ENCODE results near the gene GFRA1. TPM values are rescaled to one million over a fixed set of nuclear protein-coding genes. Genes with fewer than 3 reads are reported as not detected.
"Not testable (repeated sequence)": the region's sequence is repeated elsewhere in the genome, so short reads cannot be mapped to it uniquely, and the experiment has no call there.

Gene GFRA1
- total and polyA plus RNA-seq, 4 donors: 30.5 to 109 (median 55.1) TPM

GRCh38 chr10:116170815-116171250, 102.2 kb downstream of the GFRA1 start:
- WGBS (ENCODE audit: insufficient coverage): 28% methylated on average over 2 of the region's 2 CpGs
- DNase-seq (ENCODE audit: low read depth in 4 of 6, low spot score in 6 of 6): peak in 1 of 6 donors; percentile 68
- no peaks in the 10 kb centered on the region for H3K36me3 ChIP-seq (ENCODE audit: control insufficient read depth, insufficient read depth, low read length)
- H3K4me3 ChIP-seq (ENCODE audit: low read depth, low read length): no peak overlapping the region
- no peaks in the 10 kb centered on the region for H3K27me3 ChIP-seq (ENCODE audit: control insufficient read depth, insufficient read depth, low read length)
- H3K9me3 ChIP-seq (ENCODE audit: control insufficient read depth, insufficient read depth, low read length): peaks cover 4% of the 10 kb centered on the region
- no peaks in the 10 kb centered on the region for H3K4me1 ChIP-seq (ENCODE audit: control insufficient read depth, insufficient read depth, low read length)
- H3K27ac ChIP-seq (ENCODE audit: low read depth, low read length): no peak overlapping the region

- H3K36me3 ChIP-seq (ENCODE audit: control insufficient read depth, insufficient read depth, low read length): no peaks in the 10 kb centered on the region
- H3K27ac ChIP-seq (ENCODE audit: low read depth, low read length): no peak overlapping the region
- H3K4me1 ChIP-seq (ENCODE audit: control insufficient read depth, insufficient read depth, low read length): no peaks in the 10 kb centered on the region
- H3K4me3 ChIP-seq (ENCODE audit: low read depth, low read length): no peak overlapping the region
- no peaks in the 10 kb centered on the region for H3K27me3 ChIP-seq (ENCODE audit: control insufficient read depth, insufficient read depth, low read length)
- DNase-seq (ENCODE audit: low read depth in 4 of 6, low spot score in 6 of 6): no peak
- WGBS (ENCODE audit: insufficient coverage): 100% methylated on average over 1 of the region's 3 CpGs
- H3K9me3 ChIP-seq (ENCODE audit: control insufficient read depth, insufficient read depth, low read length): peaks cover 4% of the 10 kb centered on the region
Observed at GRCh38 chr10:116169782-116170445, 103.1 kb downstream of the GFRA1 start.

- WGBS (ENCODE audit: insufficient coverage): 60% methylated on average over 1 of the region's 1 CpG
- H3K4me3 ChIP-seq (ENCODE audit: low read depth, low read length): no peak overlapping the region
- H3K36me3 ChIP-seq (ENCODE audit: control insufficient read depth, insufficient read depth, low read length): no peaks in the 10 kb centered on the region
- no peak for DNase-seq (ENCODE audit: low read depth in 4 of 6, low spot score in 6 of 6)
- H3K4me1 ChIP-seq (ENCODE audit: control insufficient read depth, insufficient read depth, low read length): peaks cover 8% of the 10 kb centered on the region
- no peak overlapping the region for H3K27ac ChIP-seq (ENCODE audit: low read depth, low read length)
- H3K27me3 ChIP-seq (ENCODE audit: control insufficient read depth, insufficient read depth, low read length): no peaks in the 10 kb centered on the region
- peaks cover 4% of the 10 kb centered on the region for H3K9me3 ChIP-seq (ENCODE audit: control insufficient read depth, insufficient read depth, low read length)
Observed at GRCh38 chr10:116168745-116169144, 104.3 kb downstream of the GFRA1 start.

GRCh38 chr10:116168329-116168728, 104.7 kb downstream of the GFRA1 start:
- Histone ChIP-seq H3K4me1 (ENCODE audit: control insufficient read depth, insufficient read depth, low read length) (peaks cover 12% of the 10 kb centered on the region), H3K9me3 (ENCODE audit: control insufficient read depth, insufficient read depth, low read length) (peaks cover 4% of the 10 kb centered on the region), H3K4me3 (ENCODE audit: low read depth, low read length) (no peak overlapping the region), H3K27me3 (ENCODE audit: control insufficient read depth, insufficient read depth, low read length) (no peaks in the 10 kb centered on the region), H3K36me3 (ENCODE audit: control insufficient read depth, insufficient read depth, low read length) (no peaks in the 10 kb centered on the region), H3K27ac (ENCODE audit: low read depth, low read length) (no peak overlapping the region)
- no CpG with 5 or more reads among the region's 2 CpGs for WGBS (ENCODE audit: insufficient coverage)
- DNase-seq (ENCODE audit: low read depth in 4 of 6, low spot score in 6 of 6): no peak

GRCh38 chr10:116165941-116166340, 107.1 kb downstream of the GFRA1 start:
- not testable (repeated sequence) for H3K9me3 ChIP-seq (ENCODE audit: control insufficient read depth, insufficient read depth, low read length); DNase-seq (ENCODE audit: low read depth in 4 of 6, low spot score in 6 of 6); H3K4me3 ChIP-seq (ENCODE audit: low read depth, low read length); H3K36me3 ChIP-seq (ENCODE audit: control insufficient read depth, insufficient read depth, low read length); H3K27me3 ChIP-seq (ENCODE audit: control insufficient read depth, insufficient read depth, low read length); H3K27ac ChIP-seq (ENCODE audit: low read depth, low read length)
- H3K4me1 ChIP-seq (ENCODE audit: control insufficient read depth, insufficient read depth, low read length): peaks cover 24% of the 10 kb centered on the region

- Histone ChIP-seq H3K36me3 (ENCODE audit: control insufficient read depth, insufficient read depth, low read length) (no peaks in the 10 kb centered on the region), H3K27me3 (ENCODE audit: control insufficient read depth, insufficient read depth, low read length) (no peaks in the 10 kb centered on the region), H3K27ac (ENCODE audit: low read depth, low read length) (peak overlapping the region; percentile 7), H3K9me3 (ENCODE audit: control insufficient read depth, insufficient read depth, low read length) (peaks cover 1% of the 10 kb centered on the region), H3K4me1 (ENCODE audit: control insufficient read depth, insufficient read depth, low read length) (peaks cover 24% of the 10 kb centered on the region), H3K4me3 (ENCODE audit: low read depth, low read length) (no peak overlapping the region)
- peak in 2 of 6 donors; percentile 59 to 65 for DNase-seq (ENCODE audit: low read depth in 4 of 6, low spot score in 6 of 6)
- no CpG with 5 or more reads among the region's 5 CpGs for WGBS (ENCODE audit: insufficient coverage)
Observed at GRCh38 chr10:116164291-116164690, 108.7 kb downstream of the GFRA1 start.

- no peak overlapping the region for H3K27ac ChIP-seq (ENCODE audit: low read depth, low read length)
Observed at GRCh38 chr10:116163333-116164131, 109.5 kb downstream of the GFRA1 start.

GRCh38 chr10:116162851-116163250, 110.2 kb downstream of the GFRA1 start:
- WGBS (ENCODE audit: insufficient coverage): 81% methylated on average over 1 of the region's 4 CpGs
- DNase-seq (ENCODE audit: low read depth in 4 of 6, low spot score in 6 of 6): no peak
- Histone ChIP-seq H3K27me3 (ENCODE audit: control insufficient read depth, insufficient read depth, low read length) (no peaks in the 10 kb centered on the region), H3K36me3 (ENCODE audit: control insufficient read depth, insufficient read depth, low read length) (no peaks in the 10 kb centered on the region), H3K4me3 (ENCODE audit: low read depth, low read length) (no peak overlapping the region), H3K27ac (ENCODE audit: low read depth, low read length) (no peak overlapping the region), H3K4me1 (ENCODE audit: control insufficient read depth, insufficient read depth, low read length) (peaks cover 24% of the 10 kb centered on the region), H3K9me3 (ENCODE audit: control insufficient read depth, insufficient read depth, low read length) (no peaks in the 10 kb centered on the region)

More at GRCh38 chr10:116163333-116164131, 109.5 kb downstream of the GFRA1 start:
- Histone ChIP-seq H3K4me1 (ENCODE audit: control insufficient read depth, insufficient read depth, low read length) (peaks cover 24% of the 10 kb centered on the region), H3K36me3 (ENCODE audit: control insufficient read depth, insufficient read depth, low read length) (no peaks in the 10 kb centered on the region), H3K9me3 (ENCODE audit: control insufficient read depth, insufficient read depth, low read length) (no peaks in the 10 kb centered on the region), H3K27me3 (ENCODE audit: control insufficient read depth, insufficient read depth, low read length) (no peaks in the 10 kb centered on the region), H3K4me3 (ENCODE audit: low read depth, low read length) (no peak overlapping the region)
- WGBS (ENCODE audit: insufficient coverage): 77% methylated on average over 16 of the region's 18 CpGs
- DNase-seq (ENCODE audit: low read depth in 4 of 6, low spot score in 6 of 6): peak in 1 of 6 donors; percentile 46

GRCh38 chr10:116160271-116160670, 112.7 kb downstream of the GFRA1 start:
- no peak overlapping the region for H3K4me3 ChIP-seq (ENCODE audit: low read depth, low read length)
- no CpG with 5 or more reads among the region's 2 CpGs for WGBS (ENCODE audit: insufficient coverage)

GRCh38 chr10:116159197-116159596, 113.8 kb downstream of the GFRA1 start:
- no peaks in the 10 kb centered on the region for H3K9me3 ChIP-seq (ENCODE audit: control insufficient read depth, insufficient read depth, low read length)
- H3K4me3 ChIP-seq (ENCODE audit: low read depth, low read length): no peak overlapping the region
- no peak overlapping the region for H3K27ac ChIP-seq (ENCODE audit: low read depth, low read length)
- no peak for DNase-seq (ENCODE audit: low read depth in 4 of 6, low spot score in 6 of 6)
- H3K4me1 ChIP-seq (ENCODE audit: control insufficient read depth, insufficient read depth, low read length): peaks cover 19% of the 10 kb centered on the region
- WGBS (ENCODE audit: insufficient coverage): 90% methylated on average over 1 of the region's 2 CpGs
- H3K36me3 ChIP-seq (ENCODE audit: control insufficient read depth, insufficient read depth, low read length): no peaks in the 10 kb centered on the region
- H3K27me3 ChIP-seq (ENCODE audit: control insufficient read depth, insufficient read depth, low read length): no peaks in the 10 kb centered on the region

More at GRCh38 chr10:116160271-116160670, 112.7 kb downstream of the GFRA1 start:
- Histone ChIP-seq H3K27ac (ENCODE audit: low read depth, low read length) (no peak overlapping the region), H3K4me1 (ENCODE audit: control insufficient read depth, insufficient read depth, low read length) (peaks cover 24% of the 10 kb centered on the region), H3K9me3 (ENCODE audit: control insufficient read depth, insufficient read depth, low read length) (no peaks in the 10 kb centered on the region), H3K36me3 (ENCODE audit: control insufficient read depth, insufficient read depth, low read length) (no peaks in the 10 kb centered on the region), H3K27me3 (ENCODE audit: control insufficient read depth, insufficient read depth, low read length) (no peaks in the 10 kb centered on the region)
- no peak for DNase-seq (ENCODE audit: low read depth in 4 of 6, low spot score in 6 of 6)

Measured in spinal cord (tissue), 10 donors.